ENCODE results near the gene APOE. TPM values are rescaled to one million over a fixed set of nuclear protein-coding genes. Genes with fewer than 3 reads are reported as not detected.

The APOE gene
- total and polyA plus RNA-seq, 2 of the 13 experiments (the other 11 are each of a cell fraction or from before 2014, with no cell fraction given), result 1,328 to 1,470 TPM

- TF ChIP-seq POLR2G (IDR thresholded peaks at IDR 0.05; ENCODE audit: low read depth, low read length) (peak; percentile 69), ZHX2 (IDR thresholded peaks at IDR 0.05; ENCODE audit: low read depth) (no peak; the same call in 1 of the 2 replicates), ZHX2 (CRISPR knock-in tag; IDR thresholded peaks at IDR 0.05; ENCODE audit: borderline replicate concordance) (0 out of 2 replicates have a peak, but pooled peaks have one; percentile 53), MAF1 (CRISPR knock-in tag; IDR thresholded peaks at IDR 0.05; ENCODE audit: borderline replicate concordance) (no peak), SMARCC2 (IDR thresholded peaks at IDR 0.05) (no peak), GMEB2 (CRISPR knock-in tag; IDR thresholded peaks at IDR 0.05; ENCODE audit: low read depth) (no peak), ZNF746 (CRISPR knock-in tag; IDR thresholded peaks at IDR 0.05) (peak; percentile 99), POLR2AphosphoS2 (IDR thresholded peaks at IDR 0.05; ENCODE audit: low read depth, low read length) (no peak), ZNF335 (CRISPR knock-in tag; IDR thresholded peaks at IDR 0.05) (peak; percentile 70; the same call in 1 of the 2 replicates), JUN (CRISPR knock-in tag; IDR thresholded peaks at IDR 0.05) (peak; percentile 90), RBFOX2 (IDR thresholded peaks at IDR 0.05; ENCODE audit: low read depth, low read length) (peak; percentile 70), PAF1 (CRISPR knock-in tag; IDR thresholded peaks at IDR 0.05) (peak; percentile 75; the same call in 1 of the 2 replicates), ZNF224 (CRISPR knock-in tag; IDR thresholded peaks at IDR 0.05) (no peak), STAT5B (CRISPR knock-in tag; IDR thresholded peaks at IDR 0.05) (no peak), ZNF484 (CRISPR knock-in tag; IDR thresholded peaks at IDR 0.05; ENCODE audit: borderline replicate concordance, low read depth) (no peak), TMF1 (CRISPR knock-in tag; IDR thresholded peaks at IDR 0.05; ENCODE audit: low read depth) (no peak), ZNF142 (CRISPR knock-in tag; IDR thresholded peaks at IDR 0.05) (peak; percentile 36; the same call in 1 of the 2 replicates)
Measured at GRCh38 chr19:44924243-44924725, 18.7 kb downstream of the APOE start (continued).

Measured in HepG2 (cell line).